Thoracic aorta (tissue), 2 donors: Measurements from ENCODE around the gene NTRK3. TPM values are rescaled to one million over a fixed set of nuclear protein-coding genes. Genes with fewer than 3 reads are reported as not detected.

Source experiments
- ATAC-seq: fragments of 150-250 bp; one replicate; pipeline ENCODE4 v1.8.0; 2017; ENCODE audit warnings: low read depth; ENCODE audit not compliant: insufficient number of reproducible peaks, low FRiP score
- DNase-seq: peaks from one replicate; pipeline ENCODE4 v3.0.0-alpha.2; 2020; ENCODE audit warnings: low spot score
- H3K27ac ChIP-seq, 2 donors: fragments of 200-600 bp; sonication (generic); 1 replicate in 1 of 2; 2 replicates in 1 of 2; pipeline ENCODE4 v1.5.1; 2016; ENCODE audit warnings: mild to moderate bottlenecking in 2 of 2, moderate library complexity in 2 of 2
- H3K27me3 ChIP-seq: fragments of 200-600 bp; sonication (generic); replicated peaks from 2 replicates; pipeline ENCODE4 v1.6.0; 2016; ENCODE audit warnings: mild to moderate bottlenecking; ENCODE audit not compliant: insufficient read depth
- H3K36me3 ChIP-seq: fragments of 200-600 bp; sonication (generic); one replicate; pipeline ENCODE4 v1.5.1; 2016
- H3K4me1 ChIP-seq, 2 donors: fragments of 200-600 bp; sonication (generic); 1 replicate in 1 of 2; 2 replicates in 1 of 2; pipeline versions ENCODE4 v1.5.1 to v1.6.0; 2016; ENCODE audit warnings: low read depth in 2 of 2, mild to moderate bottlenecking in 1 of 2; ENCODE audit not compliant: control insufficient read depth in 1 of 2
- H3K4me3 ChIP-seq: fragments of 200-600 bp; sonication (generic); 2 replicates; pipeline ENCODE4 v1.5.1; 2016; ENCODE audit warnings: mild to moderate bottlenecking
- H3K9me3 ChIP-seq: fragments of 200-600 bp; sonication (generic); 2 replicates; pipeline ENCODE4 v1.5.1; 2016
- CTCF ChIP-seq: fragments of 200-600 bp; sonication (generic); IDR thresholded peaks from one replicate; pipeline ENCODE4 v1.5.1; 2019; ENCODE audit warnings: antibody characterized with exemption
- total RNA-seq, 2 donors: library from RNA; depleted of rRNA; stranded (reverse); fragments of >200 nt; gene quantifications; one replicate each; pipeline versions ENCODE4 v1.1.0 to v1.2.3, GENCODE V29; 2016

NTRK3 gene
- total RNA-seq, 2 donors from 2014 or later = 84.9 to 87.3 TPM

GRCh38 chr15:88177451-88177850 lies 79.1 kb downstream of the NTRK3 start:
- DNase-seq (no peak), ATAC-seq (no peak)
- H3K36me3 ChIP-seq = peaks cover 8% of the 10 kb centered on the region
- no peaks in the 10 kb centered on the region for H3K27me3 ChIP-seq
- no peak overlapping the region for H3K4me3 ChIP-seq
- H3K27ac ChIP-seq = no peak overlapping the region
- peaks cover 6 to 21% of the 10 kb centered on the region in 2 donors for H3K4me1 ChIP-seq
- TF ChIP-seq CTCF = no peak
- H3K9me3 ChIP-seq = no peaks in the 10 kb centered on the region

- Histone ChIP-seq H3K27ac (no peak overlapping the region), H3K9me3 (no peaks in the 10 kb centered on the region), H3K27me3 (no peaks in the 10 kb centered on the region), H3K4me3 (no peak overlapping the region), H3K4me1 (peaks cover 6 to 21% of the 10 kb centered on the region in 2 donors), H3K36me3 (no peaks in the 10 kb centered on the region)
- no peak for TF ChIP-seq CTCF
- ATAC-seq (no peak), DNase-seq (no peak)
Measured at GRCh38 chr15:88174571-88174970, 82.0 kb downstream of the NTRK3 start.

GRCh38 chr15:88166082-88166993 lies 90.2 kb downstream of the NTRK3 start:
- no peak for TF ChIP-seq CTCF
- no peak for ATAC-seq

GRCh38 chr15:88161636-88162035 lies 94.9 kb downstream of the NTRK3 start:
- peaks cover 0 to 12% of the 10 kb centered on the region in 2 donors for H3K4me1 ChIP-seq
- no peak overlapping the region for H3K27ac ChIP-seq
- no peak for ATAC-seq
- no peaks in the 10 kb centered on the region for H3K36me3 ChIP-seq
- no peaks in the 10 kb centered on the region for H3K9me3 ChIP-seq
- H3K4me3 ChIP-seq = no peak overlapping the region
- no peak for DNase-seq
- TF ChIP-seq CTCF = no peak
- no peaks in the 10 kb centered on the region for H3K27me3 ChIP-seq

More at GRCh38 chr15:88166082-88166993, 90.2 kb downstream of the NTRK3 start:
- H3K27ac ChIP-seq = no peak overlapping the region
- no peak for DNase-seq
- no peaks in the 10 kb centered on the region for H3K4me1 ChIP-seq
- H3K4me3 ChIP-seq = no peak overlapping the region
- H3K27me3 ChIP-seq = no peaks in the 10 kb centered on the region
- H3K9me3 ChIP-seq = no peaks in the 10 kb centered on the region
- peaks cover 8% of the 10 kb centered on the region for H3K36me3 ChIP-seq

GRCh38 chr15:88155310-88155709 lies 101.2 kb downstream of the NTRK3 start:
- Histone ChIP-seq H3K27ac (no peak overlapping the region), H3K9me3 (no peaks in the 10 kb centered on the region), H3K27me3 (no peaks in the 10 kb centered on the region), H3K4me1 (peaks cover 0 to 19% of the 10 kb centered on the region in 2 donors), H3K36me3 (no peaks in the 10 kb centered on the region), H3K4me3 (no peak overlapping the region)
- ATAC-seq (no peak), DNase-seq (no peak)
- TF ChIP-seq CTCF = no peak
